MM.1S (cell line): ENCODE results near the gene HAND2.

Experiments
- DNase-seq: peaks from one replicate; pipeline ENCODE4 v3.0.0-alpha.2; 2015
- H2AFZ ChIP-seq: fragments of 300-600 bp; sonication (generic); 2 replicates; pipeline ENCODE4 v1.6.0; 2016; ENCODE audit warnings: antibody characterized with exemption, low read length
- H3F3A ChIP-seq: fragments of 300-600 bp; sonication (generic); 2 replicates; pipeline ENCODE4 v1.6.1; 2016; ENCODE audit warnings: mild to moderate bottlenecking, antibody characterized with exemption, low read length, moderate library complexity, mixed read lengths; ENCODE audit not compliant: insufficient read depth
- H3K27ac ChIP-seq: fragments of 300-600 bp; sonication (generic); 2 replicates; pipeline ENCODE4 v1.5.1; 2016; ENCODE audit warnings: mild to moderate bottlenecking, low read length
- H3K27me3 ChIP-seq: fragments of 300-600 bp; sonication (generic); replicated peaks from 2 replicates; pipeline ENCODE4 v1.6.0; 2016; ENCODE audit warnings: low read length; ENCODE audit not compliant: insufficient read depth
- H3K36me3 ChIP-seq: fragments of 300-600 bp; sonication (generic); replicated peaks from 2 replicates; pipeline ENCODE4 v1.6.1; 2016; ENCODE audit warnings: mild to moderate bottlenecking, low read length, mixed read lengths; ENCODE audit not compliant: insufficient read depth
- H3K4me1 ChIP-seq: fragments of 300-600 bp; sonication (generic); 2 replicates; pipeline ENCODE4 v1.6.1; 2016; ENCODE audit warnings: low read length, mixed read lengths
- H3K4me2 ChIP-seq: fragments of 300-600 bp; sonication (generic); 2 replicates; pipeline ENCODE4 v1.6.0; 2016; ENCODE audit warnings: low read depth, low read length
- H3K4me3 ChIP-seq: fragments of 300-600 bp; sonication (generic); 2 replicates; pipeline ENCODE4 v1.5.1; 2016; ENCODE audit warnings: low read length, mixed read lengths
- H3K79me2 ChIP-seq: fragments of 300-600 bp; sonication (generic); 2 replicates; pipeline ENCODE4 v1.6.1; 2016; ENCODE audit warnings: mixed run types, low read length, mixed read lengths
- H3K9ac ChIP-seq: fragments of 300-600 bp; sonication (generic); 2 replicates; pipeline ENCODE4 v1.6.1; 2016; ENCODE audit warnings: low read length, mixed read lengths
- H3K9me2 ChIP-seq: fragments of 300-600 bp; sonication (generic); replicated peaks from 2 replicates; pipeline ENCODE4 v1.6.1; 2016; ENCODE audit warnings: mild to moderate bottlenecking, low read length, mixed read lengths; ENCODE audit not compliant: insufficient read depth
- H3K9me3 ChIP-seq: fragments of 300-600 bp; sonication (generic); replicated peaks from 2 replicates; pipeline ENCODE4 v1.6.1; 2016; ENCODE audit warnings: mild to moderate bottlenecking, low read length, mixed read lengths; ENCODE audit not compliant: insufficient read depth
- H4K20me1 ChIP-seq: fragments of 300-600 bp; sonication (generic); 2 replicates; pipeline ENCODE4 v1.6.1; 2016; ENCODE audit warnings: mild to moderate bottlenecking, low read length, moderate library complexity, mixed read lengths; ENCODE audit not compliant: insufficient read depth
- CTCF ChIP-seq: fragments of 300-600 bp; sonication (generic); IDR thresholded peaks from 2 replicates; pipeline ENCODE4 v1.5.1; 2016; ENCODE audit warnings: antibody characterized with exemption, low read length, mixed read lengths
- EZH2 ChIP-seq: fragments of 300-600 bp; sonication (generic); optimal IDR thresholded peaks from 2 replicates; pipeline ENCODE3; 2017; ENCODE audit warnings: low read depth, mild to moderate bottlenecking, antibody characterized with exemption, low read length, mixed read lengths
- EZH2phosphoT487 ChIP-seq: fragments of 300-600 bp; sonication (generic); IDR thresholded peaks from 2 replicates; pipeline ENCODE4 v1.6.1; 2018; ENCODE audit warnings: antibody characterized with exemption, low read length

Gene HAND2

GRCh38 chr4:173529477-173530325, at the start of gene HAND2:
TSS of gene HAND2 (minus strand) at chr4:173530229. CDS start at chr4:173529289, 940 bp downstream.
- H3K4me2 ChIP-seq, result no peak within 1 kb of the TSS
- no peak for TF ChIP-seq EZH2
- TF ChIP-seq CTCF, result no peak
- TF ChIP-seq EZH2phosphoT487, result no peak

DNA sequence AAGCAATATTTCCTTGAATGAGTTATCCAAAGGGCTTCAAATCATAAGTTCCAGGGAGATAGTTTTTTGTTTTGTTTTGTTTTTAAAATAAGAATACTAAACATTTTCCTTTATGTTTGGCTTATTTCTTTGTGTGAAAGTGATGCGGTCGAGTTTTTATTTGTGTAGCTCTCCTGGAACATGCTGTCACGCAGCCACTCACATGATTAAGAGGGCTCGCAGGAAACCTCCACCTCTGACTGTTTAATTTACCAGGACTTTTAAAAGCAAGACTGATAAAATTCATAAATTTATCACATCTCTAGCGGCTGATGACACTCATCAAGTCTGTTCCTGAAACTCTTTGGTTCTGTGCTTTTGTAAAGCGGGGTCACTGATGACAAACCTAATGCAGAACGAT, 48.9 kb upstream of the HAND2 start:
- Histone ChIP-seq H3K27ac (no peak overlapping the region), H3K4me2 (no peak overlapping the region), H2AFZ (no peak overlapping the region), H3K9me3 (no peaks in the 10 kb centered on the region), H4K20me1 (no peaks in the 10 kb centered on the region), H3K9ac (no peak overlapping the region), H3K9me2 (no peaks in the 10 kb centered on the region), H3F3A (no peaks in the 10 kb centered on the region), H3K27me3 (no peaks in the 10 kb centered on the region), H3K4me1 (no peaks in the 10 kb centered on the region), H3K36me3 (no peaks in the 10 kb centered on the region), H3K79me2 (no peaks in the 10 kb centered on the region), H3K4me3 (no peak overlapping the region)
- DNase-seq, result no peak
- no peak for TF ChIP-seq EZH2
- no peak for TF ChIP-seq EZH2phosphoT487
- no peak for TF ChIP-seq CTCF

More at GRCh38 chr4:173529477-173530325, at the start of gene HAND2:
- Histone ChIP-seq H3F3A (no peaks in the 10 kb centered on the region), H2AFZ (no peak within 1 kb of the TSS), H4K20me1 (no peaks in the 10 kb centered on the region), H3K9ac (no peak within 1 kb of the TSS), H3K79me2 (no peaks in the 10 kb centered on the region), H3K9me2 (no peaks in the 10 kb centered on the region), H3K27ac (no peak within 1 kb of the TSS), H3K36me3 (no peaks in the 10 kb centered on the region), H3K9me3 (no peaks in the 10 kb centered on the region), H3K4me1 (no peaks in the 10 kb centered on the region), H3K27me3 (no peaks in the 10 kb centered on the region; the same call in 1 of the 2 replicates), H3K4me3 (no peak within 1 kb of the TSS)
- DNase-seq, result no peak

DNA sequence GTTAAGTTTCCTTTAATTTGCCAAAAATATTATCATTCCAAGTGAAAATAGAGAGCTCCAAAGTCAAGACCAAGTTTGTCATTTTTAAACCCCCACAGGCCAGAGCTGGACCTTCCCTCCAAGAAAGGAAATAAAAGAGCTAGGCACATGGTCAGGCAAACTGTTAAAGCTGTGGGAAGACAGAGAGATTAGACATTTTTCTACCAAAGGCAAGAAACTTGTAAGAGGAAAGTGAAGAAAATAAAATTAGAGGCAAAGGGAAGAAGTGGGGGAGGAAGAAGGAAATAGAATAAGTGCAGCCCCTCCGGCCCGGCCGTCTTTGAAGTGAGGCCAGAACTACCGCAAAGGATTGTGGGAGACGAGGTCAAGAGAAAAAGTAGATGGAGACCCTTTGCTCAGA, 47.9 kb upstream of the HAND2 start:
- Histone ChIP-seq H3K4me1 (no peaks in the 10 kb centered on the region), H3K4me3 (no peak overlapping the region), H3K36me3 (no peaks in the 10 kb centered on the region), H4K20me1 (no peaks in the 10 kb centered on the region), H3K9me2 (no peaks in the 10 kb centered on the region), H3K79me2 (no peaks in the 10 kb centered on the region), H3F3A (no peaks in the 10 kb centered on the region), H3K9me3 (no peaks in the 10 kb centered on the region), H3K9ac (no peak overlapping the region), H3K27me3 (no peaks in the 10 kb centered on the region), H2AFZ (no peak overlapping the region), H3K4me2 (no peak overlapping the region), H3K27ac (no peak overlapping the region)
- no peak for DNase-seq
- no peak for TF ChIP-seq EZH2phosphoT487
- no peak for TF ChIP-seq EZH2

DNA sequence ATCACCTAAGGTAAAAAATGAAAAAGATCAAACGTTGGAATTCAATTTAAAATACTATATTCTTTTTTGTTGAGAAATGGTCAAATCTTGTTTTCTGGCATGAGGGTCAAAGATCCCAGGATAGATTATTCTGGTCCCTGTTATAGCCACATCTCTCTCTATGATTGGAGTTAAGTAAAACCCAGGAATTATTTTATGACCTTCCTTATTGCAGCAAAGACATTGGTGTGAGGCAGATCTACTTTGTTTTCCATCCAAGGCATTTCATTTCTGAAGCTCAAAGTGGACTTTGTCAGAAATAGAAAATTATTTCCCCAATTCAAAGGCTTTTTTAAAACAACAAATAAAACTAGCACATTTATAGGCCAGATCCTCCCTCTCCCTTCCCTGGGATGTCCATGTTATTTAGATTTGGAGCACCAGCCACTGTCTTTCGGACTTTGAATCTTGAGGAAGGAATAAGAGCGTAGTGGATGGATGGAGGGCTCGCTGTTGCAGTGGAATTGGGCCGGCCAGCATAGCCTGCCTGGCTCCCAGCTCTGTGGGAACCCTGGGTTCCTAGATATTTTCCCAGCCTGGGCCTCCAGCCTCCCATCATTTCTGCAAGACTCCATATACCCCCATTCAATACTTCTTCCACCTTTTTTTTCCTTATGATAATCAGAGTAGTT, 45.6 kb upstream of the HAND2 start:
- Histone ChIP-seq H3K36me3 (no peaks in the 10 kb centered on the region), H4K20me1 (no peaks in the 10 kb centered on the region), H3K27me3 (no peaks in the 10 kb centered on the region), H3K4me3 (no peak overlapping the region), H3F3A (no peaks in the 10 kb centered on the region), H3K4me1 (no peaks in the 10 kb centered on the region), H3K9me3 (no peaks in the 10 kb centered on the region), H3K9ac (no peak overlapping the region), H3K27ac (no peak overlapping the region), H3K79me2 (no peaks in the 10 kb centered on the region), H3K9me2 (no peaks in the 10 kb centered on the region), H2AFZ (no peak overlapping the region), H3K4me2 (no peak overlapping the region)
- TF ChIP-seq CTCF, result no peak
- DNase-seq, result no peak
